ENCODE data around the gene PSAPL1.

The PSAPL1 gene

GRCh38 chr4:7430368-7430964 lies 4.3 kb downstream of the PSAPL1 start:
- Histone ChIP-seq H3K36me3 (ENCODE audit: control insufficient read depth, low read length) (no peaks in the 10 kb centered on the region), H3K79me2 (ENCODE audit: control insufficient read depth, low read length) (no peaks in the 10 kb centered on the region), H3K4me2 (ENCODE audit: low read length) (no peak overlapping the region), H4K20me1 (ENCODE audit: control insufficient read depth, insufficient read depth, low read depth, low read length) (no peaks in the 10 kb centered on the region), H3K4me1 (ENCODE audit: control insufficient read depth, low read length) (no peaks in the 10 kb centered on the region), H3K4me3 (ENCODE audit: low read length) (no peak overlapping the region), H3K27ac (ENCODE audit: low read depth, low read length) (no peak overlapping the region), H3K9me2 (replicated peaks; ENCODE audit: control insufficient read depth, low read length) (no peaks in the 10 kb centered on the region), H3K9me3 (ENCODE audit: control insufficient read depth, insufficient read depth, low read length) (no peaks in the 10 kb centered on the region), H3K27me3 (ENCODE audit: control insufficient read depth, low read length) (no peaks in the 10 kb centered on the region), H3F3A (ENCODE audit: control insufficient read depth, insufficient read depth) (no peaks in the 10 kb centered on the region)
- TF ChIP-seq, protein P1, sequence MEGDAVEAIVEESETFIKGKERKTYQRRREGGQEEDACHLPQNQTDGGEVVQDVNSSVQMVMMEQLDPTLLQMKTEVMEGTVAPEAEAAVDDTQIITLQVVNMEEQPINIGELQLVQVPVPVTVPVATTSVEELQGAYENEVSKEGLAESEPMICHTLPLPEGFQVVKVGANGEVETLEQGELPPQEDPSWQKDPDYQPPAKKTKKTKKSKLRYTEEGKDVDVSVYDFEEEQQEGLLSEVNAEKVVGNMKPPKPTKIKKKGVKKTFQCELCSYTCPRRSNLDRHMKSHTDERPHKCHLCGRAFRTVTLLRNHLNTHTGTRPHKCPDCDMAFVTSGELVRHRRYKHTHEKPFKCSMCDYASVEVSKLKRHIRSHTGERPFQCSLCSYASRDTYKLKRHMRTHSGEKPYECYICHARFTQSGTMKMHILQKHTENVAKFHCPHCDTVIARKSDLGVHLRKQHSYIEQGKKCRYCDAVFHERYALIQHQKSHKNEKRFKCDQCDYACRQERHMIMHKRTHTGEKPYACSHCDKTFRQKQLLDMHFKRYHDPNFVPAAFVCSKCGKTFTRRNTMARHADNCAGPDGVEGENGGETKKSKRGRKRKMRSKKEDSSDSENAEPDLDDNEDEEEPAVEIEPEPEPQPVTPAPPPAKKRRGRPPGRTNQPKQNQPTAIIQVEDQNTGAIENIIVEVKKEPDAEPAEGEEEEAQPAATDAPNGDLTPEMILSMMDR (IDR thresholded peaks at IDR 0.05; ENCODE audit: low read depth, low read length, poor library complexity, severe bottlenecking): no peak
- TF ChIP-seq EZH2phosphoT487 (IDR thresholded peaks at IDR 0.05; ENCODE audit: borderline replicate concordance, low read length): no peak

DNA sequence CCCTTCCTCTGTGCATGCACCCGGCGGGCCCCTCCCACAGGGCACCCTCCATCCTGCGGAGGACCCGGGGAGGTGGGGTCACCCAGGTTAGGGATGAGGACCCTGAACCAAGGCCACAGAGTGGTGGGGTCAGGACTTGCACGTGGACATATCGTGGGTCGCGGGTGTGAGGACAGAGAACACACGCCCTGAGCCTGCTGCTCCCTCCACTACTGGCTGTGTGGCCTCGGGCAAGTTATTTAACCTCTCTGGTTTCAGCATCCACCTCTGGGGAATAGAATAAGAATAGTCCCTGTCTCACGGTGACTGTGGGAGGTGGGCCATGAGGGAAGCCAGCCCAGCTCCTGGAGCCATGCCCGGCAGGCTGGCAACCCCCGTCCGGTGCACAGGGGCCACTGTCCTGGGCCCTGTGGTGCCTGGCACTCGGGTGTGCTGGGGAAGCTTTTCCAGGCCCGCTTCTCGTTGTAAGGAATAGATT lies 5.1 kb downstream of the PSAPL1 start:
- Histone ChIP-seq H4K20me1 (ENCODE audit: control insufficient read depth, insufficient read depth, low read depth, low read length) (no peaks in the 10 kb centered on the region), H3K9me3 (ENCODE audit: control insufficient read depth, insufficient read depth, low read length) (no peaks in the 10 kb centered on the region), H3K9me2 (replicated peaks; ENCODE audit: control insufficient read depth, low read length) (no peaks in the 10 kb centered on the region), H3K4me3 (ENCODE audit: low read length) (no peak overlapping the region), H3K4me2 (ENCODE audit: low read length) (no peak overlapping the region), H3K27me3 (ENCODE audit: control insufficient read depth, low read length) (no peaks in the 10 kb centered on the region), H3K4me1 (ENCODE audit: control insufficient read depth, low read length) (no peaks in the 10 kb centered on the region), H3F3A (ENCODE audit: control insufficient read depth, insufficient read depth) (no peaks in the 10 kb centered on the region), H3K79me2 (ENCODE audit: control insufficient read depth, low read length) (no peaks in the 10 kb centered on the region), H3K27ac (ENCODE audit: low read depth, low read length) (no peak overlapping the region), H3K36me3 (ENCODE audit: control insufficient read depth, low read length) (no peaks in the 10 kb centered on the region)
- TF ChIP-seq, protein P1 (IDR thresholded peaks at IDR 0.05; ENCODE audit: low read depth, low read length, poor library complexity, severe bottlenecking): no peak
- no peak for TF ChIP-seq EZH2phosphoT487 (IDR thresholded peaks at IDR 0.05; ENCODE audit: borderline replicate concordance, low read length)

DNA sequence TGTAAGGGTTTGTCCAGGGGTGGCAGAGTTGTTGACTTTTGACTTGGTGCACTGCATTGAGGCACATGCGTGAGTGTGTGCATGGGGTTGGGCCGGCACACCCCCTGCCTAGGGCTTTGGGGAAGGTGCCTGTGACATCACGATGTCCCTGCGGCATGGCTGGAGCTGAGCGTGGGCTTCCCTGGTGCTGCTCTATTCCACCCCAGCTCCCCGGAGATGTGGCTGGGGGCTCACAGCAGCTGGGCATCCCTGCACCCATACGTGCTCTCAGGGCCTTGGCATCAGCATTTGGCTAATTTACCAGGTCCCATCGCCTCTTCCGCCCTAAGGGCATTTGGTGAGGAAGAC lies 5.7 kb downstream of the PSAPL1 start:
- no peak for TF ChIP-seq EZH2phosphoT487 (IDR thresholded peaks at IDR 0.05; ENCODE audit: borderline replicate concordance, low read length)
- TF ChIP-seq, protein P1 (IDR thresholded peaks at IDR 0.05; ENCODE audit: low read depth, low read length, poor library complexity, severe bottlenecking): no peak
- no peak overlapping the region for H3K4me2 ChIP-seq (ENCODE audit: low read length)

More for the DNA sequence above, 5.7 kb downstream of the PSAPL1 start:
- no peaks in the 10 kb centered on the region for H3K27me3 ChIP-seq (ENCODE audit: control insufficient read depth, low read length)
- H3K27ac ChIP-seq (ENCODE audit: low read depth, low read length): no peak overlapping the region
- H3K36me3 ChIP-seq (ENCODE audit: control insufficient read depth, low read length): no peaks in the 10 kb centered on the region
- H4K20me1 ChIP-seq (ENCODE audit: control insufficient read depth, insufficient read depth, low read depth, low read length): no peaks in the 10 kb centered on the region
- H3K9me3 ChIP-seq (ENCODE audit: control insufficient read depth, insufficient read depth, low read length): no peaks in the 10 kb centered on the region
- no peaks in the 10 kb centered on the region for H3K9me2 ChIP-seq (replicated peaks; ENCODE audit: control insufficient read depth, low read length)
- no peaks in the 10 kb centered on the region for H3K4me1 ChIP-seq (ENCODE audit: control insufficient read depth, low read length)
- H3K79me2 ChIP-seq (ENCODE audit: control insufficient read depth, low read length): no peaks in the 10 kb centered on the region
- no peaks in the 10 kb centered on the region for H3F3A ChIP-seq (ENCODE audit: control insufficient read depth, insufficient read depth)
- no peak overlapping the region for H3K4me3 ChIP-seq (ENCODE audit: low read length)
